ENCODE results near the gene TRPM8.

DNA sequence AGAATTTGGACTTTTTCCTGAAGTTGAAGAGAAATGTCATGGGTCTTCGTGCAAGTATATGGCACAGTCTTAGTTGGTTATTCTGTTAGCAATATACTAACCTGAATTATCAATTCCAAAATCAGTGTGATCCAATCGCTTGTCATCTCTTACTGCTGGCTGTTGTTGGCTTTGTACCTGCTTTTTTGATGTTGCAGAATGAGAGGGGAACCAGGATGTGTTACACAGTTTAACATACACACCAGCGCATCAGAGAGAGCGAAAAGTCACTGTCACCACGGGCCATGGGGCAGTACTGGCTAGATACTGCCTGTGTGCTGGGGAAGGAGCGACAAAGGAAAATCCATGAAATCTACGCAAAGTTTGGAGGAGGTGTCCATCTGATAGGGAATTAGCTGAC, 74.0 kb downstream of the TRPM8 start:
- TF ChIP-seq, protein P1, sequence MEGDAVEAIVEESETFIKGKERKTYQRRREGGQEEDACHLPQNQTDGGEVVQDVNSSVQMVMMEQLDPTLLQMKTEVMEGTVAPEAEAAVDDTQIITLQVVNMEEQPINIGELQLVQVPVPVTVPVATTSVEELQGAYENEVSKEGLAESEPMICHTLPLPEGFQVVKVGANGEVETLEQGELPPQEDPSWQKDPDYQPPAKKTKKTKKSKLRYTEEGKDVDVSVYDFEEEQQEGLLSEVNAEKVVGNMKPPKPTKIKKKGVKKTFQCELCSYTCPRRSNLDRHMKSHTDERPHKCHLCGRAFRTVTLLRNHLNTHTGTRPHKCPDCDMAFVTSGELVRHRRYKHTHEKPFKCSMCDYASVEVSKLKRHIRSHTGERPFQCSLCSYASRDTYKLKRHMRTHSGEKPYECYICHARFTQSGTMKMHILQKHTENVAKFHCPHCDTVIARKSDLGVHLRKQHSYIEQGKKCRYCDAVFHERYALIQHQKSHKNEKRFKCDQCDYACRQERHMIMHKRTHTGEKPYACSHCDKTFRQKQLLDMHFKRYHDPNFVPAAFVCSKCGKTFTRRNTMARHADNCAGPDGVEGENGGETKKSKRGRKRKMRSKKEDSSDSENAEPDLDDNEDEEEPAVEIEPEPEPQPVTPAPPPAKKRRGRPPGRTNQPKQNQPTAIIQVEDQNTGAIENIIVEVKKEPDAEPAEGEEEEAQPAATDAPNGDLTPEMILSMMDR (IDR thresholded peaks at IDR 0.05; ENCODE audit: borderline replicate concordance, extremely low read depth, low read length, poor library complexity, severe bottlenecking), result no peak
- TF ChIP-seq EZH2 (IDR thresholded peaks at IDR 0.05; ENCODE audit: borderline replicate concordance, low read depth, low read length, severe bottlenecking), result no peak

All from DND-41 (cell line).